ENCODE measurements around the gene NUB1. TPM values are rescaled to one million over a fixed set of nuclear protein-coding genes. Genes with fewer than 3 reads are reported as not detected.
A peak's percentile ranks its signal among the peaks of the same experiment; 100 is the strongest.

Gene NUB1
- total RNA-seq, 3 donors from 2014 or later, result 25.9 to 26.9 (median 26.5) TPM

- no peak for ATAC-seq
- Mint-ChIP-seq H3K27me3 (ENCODE audit: low read depth) (peaks cover 22% of the 10 kb centered on the region), H3K9me3 (peaks cover 3% of the 10 kb centered on the region), H3K4me3 (no peak overlapping the region), H3K4me1 (ENCODE audit: low read depth) (peaks cover 3% of the 10 kb centered on the region), H3K36me3 (ENCODE audit: insufficient read depth) (no peaks in the 10 kb centered on the region)
- no peak for DNase-seq
Measured at GRCh38 chr7:151308791-151309190, 32.8 kb upstream of the NUB1 start.

DNA sequence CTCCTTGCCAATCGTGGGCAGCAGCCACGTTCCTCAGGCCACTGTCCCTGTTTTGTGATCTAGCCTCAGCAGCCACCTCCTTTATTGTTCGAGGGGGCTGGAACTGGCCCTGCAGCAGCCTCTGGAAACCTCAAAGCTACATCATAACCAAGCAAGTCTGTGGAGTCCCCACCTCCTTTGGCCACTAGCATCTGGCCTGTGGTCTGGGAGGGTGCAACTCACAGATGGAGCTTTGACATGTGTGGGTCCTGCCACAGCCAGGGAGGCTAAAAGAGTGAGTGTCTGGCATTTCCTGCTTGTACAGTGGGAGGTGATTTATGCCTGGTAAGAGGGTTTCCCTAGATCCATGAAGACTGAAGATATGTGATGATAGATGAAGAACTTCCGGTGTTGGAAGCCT is 32.3 kb upstream of the NUB1 start:
- Mint-ChIP-seq H3K4me3 (no peak overlapping the region), H3K9me3 (peaks cover 3% of the 10 kb centered on the region), H3K27me3 (ENCODE audit: low read depth) (peaks cover 19% of the 10 kb centered on the region), H3K36me3 (ENCODE audit: insufficient read depth) (no peaks in the 10 kb centered on the region), H3K4me1 (ENCODE audit: low read depth) (peaks cover 5% of the 10 kb centered on the region)
- ATAC-seq (no peak), DNase-seq (no peak)

DNA sequence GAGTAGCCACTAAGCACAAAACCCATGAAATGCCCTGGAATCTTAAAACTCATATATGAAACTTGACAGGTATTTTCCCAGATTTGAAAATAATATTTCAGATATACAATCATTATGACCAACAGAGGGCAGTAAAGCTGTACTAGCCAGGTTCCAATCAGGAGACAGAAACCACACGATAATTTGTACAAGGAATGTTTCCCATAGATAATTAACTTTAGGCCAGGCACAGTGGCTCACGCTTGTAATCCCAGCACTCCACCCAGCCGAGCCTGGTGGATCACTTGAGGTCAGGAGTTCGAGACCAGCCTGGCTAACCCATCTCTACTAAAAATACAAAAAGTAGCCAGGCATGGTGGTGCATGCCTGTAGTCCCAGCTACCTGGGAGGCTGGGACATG is 31.0 kb upstream of the NUB1 start:
- H3K36me3 Mint-ChIP-seq (ENCODE audit: insufficient read depth), result no peaks in the 10 kb centered on the region
- DNase-seq, result no peak
- no peak for ATAC-seq
- H3K27me3 Mint-ChIP-seq (ENCODE audit: low read depth), result peaks cover 8% of the 10 kb centered on the region
- H3K9me3 Mint-ChIP-seq, result peaks cover 3% of the 10 kb centered on the region
- no peak overlapping the region for H3K4me3 Mint-ChIP-seq
- H3K4me1 Mint-ChIP-seq (ENCODE audit: low read depth), result peaks cover 8% of the 10 kb centered on the region

DNA sequence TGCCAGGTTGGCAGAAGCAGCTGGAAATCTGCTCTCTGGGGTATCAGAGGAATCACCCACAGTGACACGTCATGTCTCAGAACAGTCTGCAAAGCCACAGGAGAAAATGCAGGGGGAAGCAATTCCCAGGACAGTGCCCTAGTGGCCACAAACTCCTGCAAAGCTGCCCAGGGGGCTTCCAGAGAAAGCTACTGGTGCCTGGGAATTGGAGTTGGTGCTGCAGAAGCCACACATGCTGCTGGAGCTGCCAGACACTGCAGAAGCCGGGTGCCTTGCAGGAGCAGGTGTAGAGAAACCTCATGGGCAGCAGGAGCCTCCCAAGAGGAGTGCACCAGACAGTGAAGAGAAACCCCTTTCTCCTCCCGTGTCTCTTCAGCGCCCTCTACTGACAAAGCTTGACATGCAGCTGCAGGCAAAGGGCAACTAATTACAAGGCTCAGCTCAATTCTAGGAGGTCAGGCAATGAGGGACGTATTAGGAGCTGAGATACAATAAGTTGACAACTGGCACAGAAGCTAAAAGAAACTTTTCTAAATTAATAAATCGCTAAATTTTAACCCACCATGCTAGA is 30.2 kb upstream of the NUB1 start:
- no peak for DNase-seq
- H3K4me1 Mint-ChIP-seq (ENCODE audit: low read depth), result peaks cover 8% of the 10 kb centered on the region
- no peak for ATAC-seq

GRCh38 chr7:151312356-151312755 is 29.3 kb upstream of the NUB1 start:
- H3K36me3 Mint-ChIP-seq (ENCODE audit: insufficient read depth), result no peaks in the 10 kb centered on the region
- peaks cover 8% of the 10 kb centered on the region for H3K4me1 Mint-ChIP-seq (ENCODE audit: low read depth)
- no peaks in the 10 kb centered on the region for H3K27me3 Mint-ChIP-seq (ENCODE audit: low read depth)
- DNase-seq (no peak), ATAC-seq (no peak)
- H3K9me3 Mint-ChIP-seq, result peaks cover 3% of the 10 kb centered on the region
- no peak overlapping the region for H3K4me3 Mint-ChIP-seq

More for the DNA sequence above, 30.2 kb upstream of the NUB1 start:
- H3K27me3 Mint-ChIP-seq (ENCODE audit: low read depth), result peaks cover 4% of the 10 kb centered on the region
- H3K36me3 Mint-ChIP-seq (ENCODE audit: insufficient read depth), result no peaks in the 10 kb centered on the region
- H3K4me3 Mint-ChIP-seq, result no peak overlapping the region
- peaks cover 3% of the 10 kb centered on the region for H3K9me3 Mint-ChIP-seq

DNA sequence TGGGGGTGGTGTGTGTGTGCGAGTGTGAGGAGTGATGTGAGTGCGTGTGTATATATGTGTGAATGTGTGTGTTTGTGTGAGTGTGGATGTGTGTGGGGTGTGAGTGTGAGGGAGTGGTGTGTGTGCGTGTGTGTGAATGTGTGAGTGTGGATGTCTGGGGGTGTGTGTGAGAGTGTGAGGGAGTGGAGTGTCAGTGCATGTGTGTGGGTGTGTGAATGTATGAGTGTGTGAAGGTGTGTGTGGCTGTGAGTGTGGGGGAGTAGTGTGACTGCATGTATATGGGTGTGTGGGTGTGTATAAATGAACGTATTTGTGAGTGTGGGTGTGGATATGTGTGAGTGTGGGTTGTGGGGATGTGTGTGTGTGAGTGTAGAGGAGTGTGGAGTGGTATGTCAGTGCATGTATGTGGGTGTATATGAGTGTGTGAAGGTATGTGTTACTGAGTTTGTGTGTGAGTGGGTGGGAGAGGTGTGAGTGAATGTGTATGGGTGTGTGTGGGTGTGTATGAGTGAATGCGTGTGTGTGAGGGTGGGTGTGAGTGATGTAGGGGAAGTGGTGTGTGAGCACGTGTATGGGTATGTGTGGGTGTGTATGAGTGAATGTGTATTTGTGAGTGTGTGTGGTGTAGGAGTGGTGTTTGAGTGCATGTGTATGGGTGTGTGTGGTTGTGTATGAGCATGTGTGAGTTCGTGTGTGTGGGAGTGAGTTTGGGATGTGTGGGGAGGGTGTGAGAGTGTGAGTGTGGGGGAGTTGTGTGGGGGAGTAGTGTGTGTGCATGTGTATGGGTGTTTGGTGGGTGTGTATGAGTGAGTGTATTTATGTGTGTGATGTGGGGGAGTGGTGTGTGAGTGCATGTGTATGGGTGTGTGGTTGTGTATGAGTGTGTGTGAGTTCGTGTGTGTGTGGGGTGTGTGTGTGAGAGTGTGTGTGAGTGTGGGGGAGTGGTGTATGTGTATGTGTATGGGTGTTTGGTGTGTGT is 28.5 kb upstream of the NUB1 start:
- H3K9me3 Mint-ChIP-seq, result peaks cover 3% of the 10 kb centered on the region
- H3K4me3 Mint-ChIP-seq, result no peak overlapping the region
- peaks cover 8% of the 10 kb centered on the region for H3K4me1 Mint-ChIP-seq (ENCODE audit: low read depth)
- H3K27me3 Mint-ChIP-seq (ENCODE audit: low read depth), result no peaks in the 10 kb centered on the region
- ATAC-seq (peak in 1 of 2 donors; percentile 15), DNase-seq (no peak)
- H3K36me3 Mint-ChIP-seq (ENCODE audit: insufficient read depth), result no peaks in the 10 kb centered on the region

DNA sequence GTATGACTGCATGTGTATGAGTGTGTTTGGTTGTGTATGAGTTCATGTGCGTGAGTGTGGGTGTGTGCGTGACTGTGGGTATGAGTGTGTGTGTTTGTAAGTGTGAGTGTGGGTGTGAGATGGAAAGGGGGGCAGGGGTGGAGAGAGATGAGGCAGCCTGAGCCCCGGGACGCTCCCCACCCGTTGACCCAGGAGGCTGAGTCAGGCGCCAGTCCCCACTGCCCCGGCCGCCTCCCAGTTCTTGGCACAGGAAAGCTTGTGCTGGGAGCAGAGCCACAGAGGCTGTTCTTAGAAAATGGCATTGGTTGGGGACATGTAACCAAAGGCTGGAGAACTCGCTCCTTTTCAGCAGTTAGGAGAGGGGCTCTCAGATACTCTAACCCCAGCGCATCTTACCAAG is 27.8 kb upstream of the NUB1 start:
- no peak overlapping the region for H3K4me3 Mint-ChIP-seq
- peaks cover 8% of the 10 kb centered on the region for H3K9me3 Mint-ChIP-seq
- H3K4me1 Mint-ChIP-seq (ENCODE audit: low read depth), result peaks cover 8% of the 10 kb centered on the region
- peak; percentile 16 to 33 for ATAC-seq
- H3K36me3 Mint-ChIP-seq (ENCODE audit: insufficient read depth), result no peaks in the 10 kb centered on the region
- no peaks in the 10 kb centered on the region for H3K27me3 Mint-ChIP-seq (ENCODE audit: low read depth)
- no peak for DNase-seq

- peaks cover 13% of the 10 kb centered on the region for H3K9me3 Mint-ChIP-seq
- DNase-seq (no peak), ATAC-seq (no peak)
- H3K4me1 Mint-ChIP-seq (ENCODE audit: low read depth), result peaks cover 8% of the 10 kb centered on the region
- H3K4me3 Mint-ChIP-seq, result no peak overlapping the region
- no peaks in the 10 kb centered on the region for H3K36me3 Mint-ChIP-seq (ENCODE audit: insufficient read depth)
- no peaks in the 10 kb centered on the region for H3K27me3 Mint-ChIP-seq (ENCODE audit: low read depth)
Measured at GRCh38 chr7:151314401-151314800, 27.2 kb upstream of the NUB1 start.

- H3K9me3 Mint-ChIP-seq, result peaks cover 20% of the 10 kb centered on the region
- H3K36me3 Mint-ChIP-seq (ENCODE audit: insufficient read depth), result no peaks in the 10 kb centered on the region
- ATAC-seq (peak; percentile 82 to 84), DNase-seq (peak; percentile 74)
- H3K4me3 Mint-ChIP-seq, result no peak overlapping the region
- no peaks in the 10 kb centered on the region for H3K27me3 Mint-ChIP-seq (ENCODE audit: low read depth)
- peaks cover 8% of the 10 kb centered on the region for H3K4me1 Mint-ChIP-seq (ENCODE audit: low read depth)
Measured at GRCh38 chr7:151315038-151315655, 26.5 kb upstream of the NUB1 start.

- Mint-ChIP-seq H3K27me3 (ENCODE audit: low read depth) (no peaks in the 10 kb centered on the region), H3K36me3 (ENCODE audit: insufficient read depth) (no peaks in the 10 kb centered on the region), H3K9me3 (peaks cover 18% of the 10 kb centered on the region), H3K4me1 (ENCODE audit: low read depth) (peaks cover 8% of the 10 kb centered on the region), H3K4me3 (no peak overlapping the region)
- DNase-seq (no peak), ATAC-seq (no peak)
Measured at GRCh38 chr7:151316896-151317295, 24.7 kb upstream of the NUB1 start.

GRCh38 chr7:151317936-151318335 is 23.7 kb upstream of the NUB1 start:
- H3K27me3 Mint-ChIP-seq (ENCODE audit: low read depth), result no peaks in the 10 kb centered on the region
- DNase-seq, result no peak
- no peak overlapping the region for H3K4me3 Mint-ChIP-seq
- no peaks in the 10 kb centered on the region for H3K36me3 Mint-ChIP-seq (ENCODE audit: insufficient read depth)
- ATAC-seq, result no peak
- peaks cover 18% of the 10 kb centered on the region for H3K9me3 Mint-ChIP-seq
- H3K4me1 Mint-ChIP-seq (ENCODE audit: low read depth), result peaks cover 8% of the 10 kb centered on the region

DNA sequence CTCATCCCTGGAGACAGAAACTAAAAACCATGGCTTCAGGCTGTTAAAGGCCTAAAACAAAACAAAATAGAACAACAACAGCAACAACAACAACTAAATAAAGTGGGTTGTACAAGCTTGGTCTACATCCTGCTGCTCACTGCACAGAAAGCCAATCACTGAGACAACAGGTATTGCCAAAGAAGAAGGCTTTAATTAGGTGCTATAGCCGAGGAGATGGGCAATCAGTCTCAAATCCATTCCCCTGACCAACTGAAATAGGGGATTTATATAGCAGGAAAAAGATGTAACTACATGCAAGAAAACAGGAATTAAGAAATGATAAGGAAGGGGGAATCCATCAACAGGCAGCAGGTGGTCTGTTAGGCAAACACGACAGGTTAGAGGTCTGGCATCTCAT is 22.4 kb upstream of the NUB1 start:
- Mint-ChIP-seq H3K4me3 (no peak overlapping the region), H3K36me3 (ENCODE audit: insufficient read depth) (no peaks in the 10 kb centered on the region), H3K9me3 (peaks cover 18% of the 10 kb centered on the region), H3K4me1 (ENCODE audit: low read depth) (peaks cover 8% of the 10 kb centered on the region), H3K27me3 (ENCODE audit: low read depth) (no peaks in the 10 kb centered on the region)
- DNase-seq, result no peak
- no peak for ATAC-seq

- H3K9me3 Mint-ChIP-seq, result peaks cover 18% of the 10 kb centered on the region
- ATAC-seq, result no peak
- DNase-seq, result no peak
- H3K4me3 Mint-ChIP-seq, result no peak overlapping the region
- H3K36me3 Mint-ChIP-seq (ENCODE audit: insufficient read depth), result no peaks in the 10 kb centered on the region
- H3K4me1 Mint-ChIP-seq (ENCODE audit: low read depth), result no peaks in the 10 kb centered on the region
- no peaks in the 10 kb centered on the region for H3K27me3 Mint-ChIP-seq (ENCODE audit: low read depth)
Measured at GRCh38 chr7:151320263-151320845, 21.3 kb upstream of the NUB1 start.

GRCh38 chr7:151321341-151321740 is 20.3 kb upstream of the NUB1 start:
- Mint-ChIP-seq H3K9me3 (peaks cover 18% of the 10 kb centered on the region), H3K36me3 (ENCODE audit: insufficient read depth) (no peaks in the 10 kb centered on the region), H3K27me3 (ENCODE audit: low read depth) (no peaks in the 10 kb centered on the region), H3K4me3 (no peak overlapping the region), H3K4me1 (ENCODE audit: low read depth) (no peaks in the 10 kb centered on the region)
- ATAC-seq, result no peak
- DNase-seq, result no peak

Data from activated T-cell treated with anti-CD3 and anti-CD28 coated beads, Interleukin-2, amount 50 U/mL, for 4 hours (primary cell).